CD4-positive, alpha-beta T cell treated with Interleukin-21 for 1 hour (primary cell): ENCODE results near the gene PDS5B.
"Not testable (repeated sequence)": the region's sequence is repeated elsewhere in the genome, so short reads cannot be mapped to it uniquely, and the experiment has no call there.

Source experiments
- DNase-seq: peaks from one replicate; pipeline ENCODE4 v3.0.0-alpha.2; 2020

PDS5B gene

DNA sequence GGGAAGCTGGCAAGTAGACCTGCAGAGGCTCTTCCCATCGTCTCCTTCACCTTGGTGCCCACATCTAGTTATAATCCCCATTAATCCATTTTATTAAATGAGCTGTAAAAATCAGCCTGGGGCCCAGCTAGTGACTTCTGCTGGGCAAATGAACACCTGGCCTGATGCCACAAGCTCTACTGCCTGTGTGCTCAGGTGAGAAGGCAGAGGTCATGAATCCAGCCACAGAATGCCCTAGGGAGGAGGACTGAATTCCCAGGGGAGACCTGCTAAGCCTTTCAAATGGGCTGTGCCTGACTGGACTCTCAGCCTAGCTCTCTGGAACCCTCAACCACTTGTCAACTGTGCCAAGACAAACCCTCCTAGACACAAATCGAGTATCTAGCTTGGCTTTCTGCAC is 74.0 kb downstream of the PDS5B start:
- no peak for DNase-seq

- DNase-seq = no peak
Measured at GRCh38 chr13:32661685-32662084, 75.4 kb downstream of the PDS5B start.

GRCh38 chr13:32663660-32664059 is 77.4 kb downstream of the PDS5B start:
- no peak for DNase-seq

DNA sequence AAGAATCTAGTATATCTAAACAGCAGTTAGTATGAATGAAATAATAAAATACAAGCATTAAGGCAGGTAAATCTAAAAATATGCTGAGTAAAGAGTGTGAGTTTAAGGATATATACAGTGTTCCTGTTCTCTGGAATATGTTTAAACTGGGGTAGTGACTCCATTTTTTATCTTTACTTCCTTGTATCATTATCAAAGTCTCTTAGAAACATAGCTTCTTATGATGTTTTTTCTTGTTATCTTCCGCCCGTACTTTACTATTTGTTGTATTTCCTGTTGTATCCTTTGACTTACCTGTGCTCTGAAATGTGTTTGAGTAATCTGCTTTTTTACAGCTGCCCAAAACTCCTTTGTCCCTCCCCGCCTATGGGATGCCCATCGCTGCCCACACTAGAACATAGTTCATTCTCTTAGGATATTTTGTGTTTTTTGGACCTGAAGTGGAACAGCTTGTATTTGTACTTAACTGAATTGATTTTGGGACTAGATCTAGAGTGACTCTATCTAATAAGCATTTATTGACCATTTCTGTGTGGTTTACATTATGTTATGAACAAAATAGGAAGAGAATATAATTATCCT is 80.8 kb downstream of the PDS5B start:
- DNase-seq = no peak

- DNase-seq = peak; percentile 58
Measured at GRCh38 chr13:32669030-32669646, 82.9 kb downstream of the PDS5B start.

GRCh38 chr13:32674503-32674902 is 88.3 kb downstream of the PDS5B start:
- DNase-seq = no peak

GRCh38 chr13:32676242-32676641 is 90.0 kb downstream of the PDS5B start:
- DNase-seq = no peak

GRCh38 chr13:32682130-32682529 is 95.9 kb downstream of the PDS5B start:
- no peak for DNase-seq

- DNase-seq = no peak
Measured at GRCh38 chr13:32682740-32683139, 96.5 kb downstream of the PDS5B start.

DNA sequence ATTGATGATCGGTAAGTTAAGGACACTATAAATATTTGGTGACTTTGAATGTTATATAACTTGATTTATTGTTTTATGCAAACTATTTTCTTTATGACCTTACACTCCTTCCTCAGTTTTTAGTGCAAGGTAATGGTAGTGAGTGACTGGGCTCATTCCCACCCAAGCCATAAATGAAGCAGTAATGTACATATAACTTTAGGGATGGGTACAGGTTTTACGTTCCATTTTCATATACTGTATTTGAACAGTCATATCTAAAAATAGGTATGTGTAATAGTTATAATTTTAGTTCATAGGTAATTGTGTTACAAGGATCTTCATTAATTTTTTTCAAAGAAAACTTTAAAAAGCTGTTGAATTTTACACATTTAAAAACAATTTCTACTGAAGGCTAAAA is 101.0 kb downstream of the PDS5B start:
- no peak for DNase-seq

DNA sequence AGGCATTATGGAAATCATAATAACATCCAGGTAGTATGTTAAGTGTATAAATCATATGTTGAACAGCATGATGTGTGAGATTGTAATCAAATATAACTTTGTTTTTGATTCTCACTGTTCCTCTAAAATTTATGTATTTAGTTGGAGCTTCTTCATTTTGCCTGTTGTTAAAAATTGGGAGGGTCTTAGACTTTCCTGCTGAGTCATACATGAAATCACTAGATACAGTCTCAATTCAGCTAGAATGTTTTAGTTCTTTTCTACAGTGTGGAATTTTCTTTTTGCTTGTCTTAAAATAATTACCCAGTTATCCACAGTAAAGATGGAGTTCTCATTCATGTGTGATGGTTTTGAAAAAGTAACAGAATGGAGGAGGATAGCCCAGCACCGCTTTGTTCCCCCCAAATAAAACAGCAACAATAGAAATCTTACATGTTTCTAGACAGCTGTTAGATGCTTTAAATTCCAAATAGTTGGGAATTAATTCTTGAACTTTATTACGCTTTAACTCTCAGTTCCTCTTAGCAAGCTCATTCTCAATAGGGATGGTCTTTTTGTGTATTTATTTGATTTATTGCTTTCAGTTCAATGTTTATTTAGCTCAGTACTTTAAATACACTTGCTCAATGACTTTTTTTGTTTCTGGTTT is 109.5 kb downstream of the PDS5B start:
- no peak for DNase-seq

DNA sequence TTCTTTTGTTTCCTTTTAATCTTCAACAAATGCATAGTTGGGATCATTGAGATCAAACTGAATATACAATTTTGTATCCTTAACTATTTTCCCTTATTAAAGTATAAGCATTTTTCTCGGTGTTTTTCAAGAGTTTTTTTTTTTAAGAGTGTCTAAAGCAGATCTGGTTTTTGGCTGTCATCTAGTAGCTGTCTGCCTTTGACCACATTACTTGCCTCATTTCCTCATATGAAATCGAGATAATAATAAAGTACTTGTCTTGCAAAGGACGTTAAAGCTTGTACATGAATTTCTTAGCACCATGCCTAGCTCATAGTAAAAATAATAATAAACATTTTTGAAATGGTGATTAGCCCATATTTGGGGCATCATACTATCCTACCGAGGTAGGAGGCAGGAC is 121.2 kb downstream of the PDS5B start:
- no peak for DNase-seq

DNA sequence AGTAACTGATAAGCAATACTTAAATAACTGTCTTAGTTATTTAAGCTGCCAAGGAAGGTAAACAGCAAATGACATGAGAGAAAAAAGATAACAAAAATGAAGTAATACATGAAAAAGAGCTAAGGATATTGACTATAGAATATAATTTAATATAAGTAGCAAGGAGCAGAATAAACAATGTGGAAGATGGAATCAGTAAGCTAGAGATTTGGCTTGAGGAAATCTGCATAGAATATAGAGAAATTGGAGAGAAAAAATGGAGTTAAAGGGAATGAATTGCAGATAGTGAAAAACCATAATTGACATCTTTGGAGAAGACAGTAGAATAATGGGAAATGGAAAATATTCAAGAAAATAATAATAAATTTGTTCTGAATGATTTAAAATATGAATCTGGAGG is 127.1 kb downstream of the PDS5B start:
- no peak for DNase-seq

- not testable (repeated sequence) for DNase-seq
Measured at GRCh38 chr13:32716201-32716600, 129.9 kb downstream of the PDS5B start.

- no peak for DNase-seq
Measured at GRCh38 chr13:32720026-32720425, 133.8 kb downstream of the PDS5B start.

DNA sequence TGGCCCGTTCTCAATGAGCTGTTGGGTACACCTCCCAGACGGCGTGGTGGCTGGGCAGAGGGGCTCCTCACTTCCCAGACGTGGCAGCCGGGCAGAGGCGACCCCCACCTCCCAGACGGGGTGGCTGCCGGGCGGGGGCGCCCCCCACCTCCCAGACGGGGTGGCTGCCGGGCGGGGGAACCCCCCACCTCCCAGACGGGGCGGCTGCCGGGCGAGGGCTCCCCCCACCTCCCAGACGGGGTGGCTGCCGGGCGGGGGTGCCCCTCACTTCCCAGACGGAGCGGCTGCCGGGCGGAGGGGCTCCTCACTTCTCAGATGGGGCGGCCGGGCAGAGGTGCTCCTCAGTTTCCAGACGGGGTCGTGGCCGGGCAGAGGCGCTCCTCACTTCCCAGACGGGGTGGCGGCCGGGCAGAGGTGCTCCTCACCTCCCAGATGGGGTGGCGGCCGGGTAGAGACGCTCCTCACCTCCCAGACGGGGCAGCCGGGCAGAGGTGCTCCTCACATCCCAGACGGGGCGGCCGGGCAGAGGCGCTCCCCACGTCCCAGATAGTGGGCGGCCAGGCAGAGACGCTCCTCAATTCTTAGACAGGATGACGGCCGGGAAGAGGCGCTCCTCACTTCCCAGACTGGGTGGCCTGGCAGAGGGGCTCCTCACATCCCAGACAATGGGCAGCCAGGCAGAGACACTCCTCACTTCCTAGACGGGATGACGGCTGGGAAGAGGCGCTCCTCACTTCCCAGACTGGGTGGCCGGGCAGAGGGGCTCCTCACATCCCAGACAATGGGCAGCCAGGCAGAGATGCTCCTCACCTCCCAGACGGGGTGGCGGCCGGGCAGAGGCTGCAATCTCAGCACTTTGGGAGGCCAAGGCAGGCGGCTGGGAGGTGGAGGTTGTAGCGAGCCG is 135.1 kb downstream of the PDS5B start:
- not testable (repeated sequence) for DNase-seq

DNA sequence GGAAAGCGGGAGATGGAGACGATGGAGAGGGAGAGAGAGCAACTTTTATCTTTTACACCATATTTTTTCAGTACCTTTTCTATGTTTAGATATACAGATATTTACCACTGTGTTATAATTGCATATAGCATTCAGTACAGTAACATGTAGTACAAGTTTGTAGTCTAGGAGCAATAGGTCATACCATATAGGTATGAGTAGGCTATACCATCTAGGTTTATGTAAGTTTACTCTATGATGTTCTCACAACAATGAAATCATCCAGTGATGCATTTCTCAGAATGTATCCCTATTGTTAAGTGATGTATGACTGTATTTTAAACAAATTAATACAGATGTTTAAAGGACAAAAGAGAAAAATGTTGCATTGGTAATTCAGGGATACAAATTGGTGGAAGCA is 136.1 kb downstream of the PDS5B start:
- no peak for DNase-seq

- DNase-seq = no peak
Measured at GRCh38 chr13:32723987-32724386, 137.7 kb downstream of the PDS5B start.

- DNase-seq = no peak
Measured at GRCh38 chr13:32726374-32727037, 140.3 kb downstream of the PDS5B start.

GRCh38 chr13:32728327-32728726 is 142.1 kb downstream of the PDS5B start:
- DNase-seq = no peak

- DNase-seq = not testable (repeated sequence)
Measured at GRCh38 chr13:32729097-32729496, 142.8 kb downstream of the PDS5B start.

GRCh38 chr13:32731074-32731473 is 144.8 kb downstream of the PDS5B start:
- no peak for DNase-seq

DNA sequence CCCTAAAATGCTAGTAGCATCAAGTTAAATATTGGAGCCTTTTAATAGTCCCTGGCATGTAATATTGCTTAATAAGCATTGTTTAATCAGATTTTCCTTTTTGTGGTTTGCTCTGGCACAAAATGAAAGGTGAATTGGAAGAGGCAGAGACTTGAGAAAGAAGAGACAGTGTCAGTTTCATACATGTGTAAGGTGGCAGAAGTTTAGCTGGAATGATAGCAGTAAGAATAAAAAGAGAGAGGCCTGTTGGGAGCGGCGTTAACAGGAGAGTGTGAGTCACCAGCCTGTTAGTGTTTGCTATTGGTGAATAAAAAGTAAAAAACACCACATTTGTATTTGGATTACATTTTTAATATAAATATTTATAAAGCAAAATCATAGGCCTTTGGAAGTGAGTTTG is 145.3 kb downstream of the PDS5B start:
- DNase-seq = peak; percentile 4
